Measurements from ENCODE around the gene SP1.

- TF ChIP-seq CTCF (IDR thresholded peaks at IDR 0.05) (no peak), REST (IDR thresholded peaks at IDR 0.05; ENCODE audit: insufficient read depth in 1 of 2, low read depth in 2 of 2, low read length in 1 of 2) (no peak), POLR2AphosphoS5 (IDR thresholded peaks at IDR 0.05; ENCODE audit: low read depth, low read length) (no peak), TCF7L2 (IDR thresholded peaks at IDR 0.05; ENCODE audit: low read depth, low read length) (no peak), SIN3A (IDR thresholded peaks at IDR 0.05; ENCODE audit: borderline replicate concordance, insufficient read depth, low read depth, low read length) (no peak)
Observed at GRCh38 chr12:53423597-53423996, 43.6 kb downstream of the SP1 start, which contains the start of gene AMHR2.
